HG02759 (cell line): ENCODE results near the gene ARHGAP29.

Experiments
- ATAC-seq: cut with Tn5 transposase; IDR thresholded peaks from one replicate; pipeline ENCODE4 v1.9.1; 2021; ENCODE audit warnings: mild to moderate bottlenecking, moderate library complexity; ENCODE audit not compliant: unreplicated experiment

ARHGAP29 gene

DNA sequence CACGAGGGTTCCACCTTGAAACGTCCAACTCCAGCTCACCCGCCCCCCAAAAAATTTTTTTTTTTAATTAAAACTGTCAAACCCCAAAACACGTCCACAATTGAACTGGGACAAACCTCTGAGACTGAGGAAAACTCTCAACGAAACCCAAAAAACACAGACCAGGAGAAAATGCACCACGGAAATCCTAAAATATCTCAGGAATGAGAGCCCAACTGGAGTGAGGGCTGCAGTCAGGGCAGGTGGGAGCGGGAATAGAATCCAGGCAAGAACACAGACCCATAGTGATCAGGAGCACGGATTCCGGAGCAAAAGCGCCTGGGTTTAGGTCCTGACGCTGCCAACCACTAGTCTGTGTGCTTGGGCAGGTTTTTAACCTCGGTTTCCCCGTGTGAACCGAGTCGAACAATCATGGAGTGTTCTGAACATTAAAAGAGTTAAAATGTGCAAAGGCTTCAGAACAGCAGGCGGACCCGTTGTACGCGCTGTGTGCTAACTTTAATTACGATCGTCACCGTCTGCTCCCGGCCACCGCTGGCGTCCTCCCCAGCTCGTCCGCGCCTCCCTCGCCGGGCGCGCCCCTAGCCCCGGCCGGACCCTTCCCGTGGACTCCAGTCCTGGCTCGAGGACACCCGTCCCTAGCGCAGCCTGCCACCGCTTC lies 624 bp downstream of the ARHGAP29 start:
- peak; percentile 25 for ATAC-seq

- ATAC-seq, result no peak
Observed at GRCh38 chr1:94236013-94236491, 1.3 kb downstream of the ARHGAP29 start.

- ATAC-seq, result no peak
Observed at GRCh38 chr1:94235189-94236012, 2.0 kb downstream of the ARHGAP29 start.

- ATAC-seq, result no peak
Observed at GRCh38 chr1:94234615-94235014, 2.8 kb downstream of the ARHGAP29 start.

GRCh38 chr1:94231746-94232145 lies 5.6 kb downstream of the ARHGAP29 start:
- ATAC-seq, result no peak

DNA sequence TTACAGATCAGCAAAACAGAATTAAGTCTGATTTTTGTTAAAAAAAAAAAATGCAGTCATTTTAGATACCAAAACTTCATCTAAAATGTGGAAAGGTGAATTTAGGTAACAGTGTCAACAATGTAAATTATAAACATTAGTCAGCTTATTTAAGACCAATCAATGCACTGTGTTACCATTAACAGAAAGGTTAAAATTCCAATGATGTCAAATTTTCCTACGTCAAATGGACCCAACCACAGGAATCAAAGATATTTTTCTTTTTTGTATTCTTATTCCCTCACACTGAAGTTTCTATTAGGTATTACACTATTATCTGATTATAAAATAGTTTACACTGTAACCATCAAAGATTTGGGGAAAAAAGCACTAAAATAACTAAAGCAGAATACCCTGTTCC lies 6.5 kb downstream of the ARHGAP29 start:
- ATAC-seq, result no peak

DNA sequence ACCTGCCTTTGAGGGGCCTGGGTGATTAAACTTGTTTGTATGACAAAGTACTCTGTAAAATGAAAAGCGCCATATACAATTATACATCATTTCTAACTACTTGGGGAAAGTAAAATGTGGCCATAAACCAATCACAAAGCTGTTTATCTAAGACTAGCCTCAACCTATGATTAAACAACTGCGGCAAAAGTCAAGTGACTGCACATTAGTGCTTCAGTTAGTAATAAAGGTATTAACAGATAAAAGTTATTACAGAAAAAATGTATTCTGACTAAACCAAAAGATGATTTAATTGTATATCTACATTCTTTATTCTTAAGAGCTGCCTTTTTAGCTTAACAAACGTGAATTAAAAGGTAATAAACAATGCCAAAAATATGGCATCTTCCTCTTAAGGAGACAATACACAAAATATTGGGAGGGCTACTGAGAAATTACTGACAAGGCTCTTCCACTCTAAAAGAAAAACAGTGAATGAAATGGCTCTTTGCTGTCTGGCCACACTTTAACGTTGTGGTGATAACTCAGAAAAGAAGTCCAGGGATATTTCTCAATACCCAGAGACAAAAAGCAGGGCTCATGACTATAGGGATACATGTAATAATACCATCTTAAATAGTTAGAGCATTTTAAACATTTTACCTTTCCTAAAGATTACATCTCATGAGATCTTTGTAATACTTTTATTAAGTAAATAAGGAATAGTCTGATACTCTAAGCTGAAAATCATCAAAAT lies 8.6 kb downstream of the ARHGAP29 start:
- ATAC-seq, result no peak

DNA sequence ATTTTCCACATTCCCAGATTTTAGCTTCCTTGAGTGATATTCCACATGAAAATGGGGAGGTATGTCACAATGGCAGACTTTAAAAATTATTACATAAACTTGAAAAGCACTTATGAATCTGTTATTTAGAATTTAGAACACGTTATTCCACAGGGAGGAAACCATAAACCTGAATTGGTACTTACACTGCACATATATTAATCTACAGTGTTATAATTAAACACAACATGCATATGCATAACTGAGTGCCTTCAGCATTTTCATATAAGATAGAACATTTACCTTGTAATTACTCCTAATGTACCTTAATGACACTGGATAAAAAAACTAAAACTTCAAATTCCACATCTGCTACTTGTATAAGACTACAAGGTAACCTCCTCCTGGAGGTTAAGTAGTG lies 9.8 kb downstream of the ARHGAP29 start:
- ATAC-seq, result no peak

DNA sequence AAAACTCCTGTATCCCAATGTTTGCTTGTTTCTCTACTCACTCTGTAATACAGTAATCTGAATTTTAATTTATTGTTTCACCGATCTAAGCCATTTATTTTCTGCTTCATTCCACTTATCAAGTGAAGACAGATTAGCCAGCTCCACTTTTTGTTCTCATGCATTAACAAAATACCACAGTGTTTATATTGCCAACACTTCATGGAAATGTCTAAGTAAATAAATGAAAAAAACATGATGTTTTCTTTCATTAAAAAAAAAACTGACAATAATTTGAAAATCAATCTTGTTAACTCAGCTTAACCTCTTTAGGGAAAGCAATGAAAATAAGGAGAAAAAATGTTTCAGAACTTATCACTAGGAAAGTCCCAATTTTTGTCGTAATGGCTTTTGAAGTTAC lies 11.5 kb downstream of the ARHGAP29 start:
- no peak for ATAC-seq

- no peak for ATAC-seq
Observed at GRCh38 chr1:94218332-94218731, 19.1 kb downstream of the ARHGAP29 start.

- ATAC-seq, result no peak
Observed at GRCh38 chr1:94215955-94216354, 21.4 kb downstream of the ARHGAP29 start.

DNA sequence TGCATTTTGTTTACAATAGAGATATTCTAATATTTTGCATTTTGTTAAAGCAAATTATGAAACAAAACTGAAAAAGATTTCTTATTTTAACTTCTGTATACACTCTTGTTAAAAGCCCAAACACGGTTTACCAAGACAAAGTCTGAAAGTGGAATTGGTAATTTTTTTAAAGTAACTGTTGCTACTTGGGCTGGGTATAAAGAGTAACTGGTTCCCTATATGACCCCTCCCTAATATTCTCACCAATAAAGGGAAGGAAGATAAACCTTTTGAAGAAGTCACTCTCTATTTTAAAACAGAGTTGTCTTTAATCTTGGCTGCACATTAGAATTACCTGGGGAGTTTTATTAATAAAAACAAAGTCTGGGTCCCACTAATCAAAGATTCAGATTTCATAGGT lies 27.4 kb downstream of the ARHGAP29 start:
- no peak for ATAC-seq

DNA sequence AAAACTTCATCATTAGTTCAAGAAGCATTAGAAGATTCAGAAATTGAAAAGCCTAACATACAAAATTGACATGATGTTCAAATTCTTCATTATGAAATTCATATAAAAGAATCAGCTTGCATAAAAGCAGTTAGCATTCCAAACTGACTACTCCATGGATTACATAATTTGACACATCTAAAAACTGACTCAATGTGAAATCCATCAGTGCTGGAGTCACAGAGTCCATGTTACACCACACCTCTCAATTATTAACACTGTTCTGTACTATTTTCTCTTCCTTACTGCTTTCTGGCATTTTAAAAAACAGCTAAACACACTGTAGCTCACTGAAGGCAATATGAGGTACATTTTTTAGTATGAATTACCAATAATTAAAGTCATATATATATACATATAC lies 28.0 kb downstream of the ARHGAP29 start:
- ATAC-seq, result no peak

DNA sequence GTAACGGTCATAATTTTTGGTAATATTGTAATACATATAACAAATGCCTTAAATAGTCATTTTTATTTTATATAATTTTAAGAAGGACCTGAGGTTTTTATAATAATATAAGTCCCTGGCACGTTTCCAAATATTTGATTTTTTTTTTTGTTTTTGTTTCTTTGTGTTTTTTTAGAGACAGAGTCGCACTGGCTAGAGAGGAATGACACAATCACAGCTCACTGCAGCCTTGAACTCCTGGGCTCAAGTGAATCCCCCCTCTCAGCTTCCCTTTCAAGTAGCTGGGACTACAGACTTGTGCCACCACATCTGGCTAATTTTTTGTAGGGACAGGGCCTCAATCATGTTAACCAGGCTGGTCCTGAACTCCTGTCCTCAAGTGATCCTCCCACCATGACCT lies 29.7 kb downstream of the ARHGAP29 start:
- no peak for ATAC-seq

- ATAC-seq, result no peak
Observed at GRCh38 chr1:94205639-94206038, 31.7 kb downstream of the ARHGAP29 start.

GRCh38 chr1:94202241-94202640 lies 35.1 kb downstream of the ARHGAP29 start:
- no peak for ATAC-seq

DNA sequence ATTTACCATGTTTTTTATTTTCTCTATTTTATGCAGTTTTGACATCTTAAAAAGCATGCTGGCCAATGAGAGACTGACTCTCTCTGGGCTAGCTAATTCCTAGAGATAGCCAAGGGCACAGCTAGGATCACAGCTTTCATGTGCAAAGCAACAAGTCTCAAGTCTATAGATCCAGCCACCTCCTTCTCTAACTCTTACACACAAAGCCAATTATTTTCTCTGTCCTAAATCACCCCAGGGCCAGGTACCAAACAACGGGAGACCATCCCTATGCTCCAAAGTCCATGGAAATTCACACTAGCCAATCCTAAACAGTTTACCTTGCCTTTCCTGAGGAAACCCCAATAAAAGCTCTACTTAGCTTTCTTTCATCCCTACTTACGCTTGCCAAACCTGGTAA lies 38.0 kb downstream of the ARHGAP29 start:
- no peak for ATAC-seq

DNA sequence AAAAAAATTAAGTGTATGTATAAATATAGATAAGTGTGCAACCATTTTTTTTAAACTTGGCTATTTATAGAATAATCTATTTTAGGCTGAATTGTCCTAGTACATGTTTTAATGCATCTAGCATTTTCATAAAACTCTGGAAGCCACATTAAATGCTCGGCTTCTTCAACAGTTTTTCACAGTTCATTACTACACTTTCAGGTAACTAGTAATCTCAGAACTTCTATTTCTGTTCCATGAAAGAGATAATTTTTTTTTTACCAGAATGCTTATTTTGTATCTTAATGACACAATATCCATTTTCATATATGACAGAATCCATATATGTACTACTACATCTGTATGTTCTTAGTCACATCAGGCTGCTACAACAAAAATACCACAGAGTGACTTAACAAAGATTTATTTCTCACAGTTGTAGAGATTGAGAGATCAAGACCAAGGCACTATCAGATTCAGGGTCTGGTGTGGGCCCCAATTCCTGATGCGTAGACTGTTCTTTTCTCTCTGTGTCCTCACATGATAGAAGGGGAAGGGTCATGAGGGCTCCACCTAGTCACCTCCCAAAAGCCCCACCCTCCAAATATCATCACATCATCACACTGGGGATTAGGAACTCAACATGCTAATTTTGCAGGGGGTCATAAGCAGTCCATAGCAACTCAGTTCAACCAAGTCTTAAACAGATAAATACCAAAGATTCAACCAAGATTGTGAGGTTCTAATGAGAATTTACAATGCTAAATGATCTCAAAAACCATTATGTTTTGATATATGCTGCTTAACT lies 43.1 kb downstream of the ARHGAP29 start:
- no peak for ATAC-seq

GRCh38 chr1:94193128-94193527 lies 44.3 kb downstream of the ARHGAP29 start:
- no peak for ATAC-seq

DNA sequence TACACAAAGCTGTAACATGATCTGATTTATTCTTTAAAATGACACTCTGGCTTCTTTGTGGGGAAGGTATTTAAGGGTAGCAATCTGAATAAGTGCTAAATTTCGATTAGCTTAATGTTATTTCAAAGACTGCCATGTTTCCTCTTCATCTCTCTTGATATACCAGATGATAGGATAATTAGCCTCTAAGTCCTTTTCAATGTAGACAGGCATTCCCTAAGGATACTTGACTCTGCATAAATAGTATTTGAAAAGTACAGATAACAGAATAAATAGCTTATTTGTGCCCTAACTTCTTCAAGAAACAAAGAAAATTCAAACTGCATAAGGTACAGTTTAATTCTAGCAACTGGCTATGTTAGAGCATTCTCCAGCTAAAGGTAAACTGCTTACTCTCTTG lies 46.2 kb downstream of the ARHGAP29 start:
- ATAC-seq, result no peak

DNA sequence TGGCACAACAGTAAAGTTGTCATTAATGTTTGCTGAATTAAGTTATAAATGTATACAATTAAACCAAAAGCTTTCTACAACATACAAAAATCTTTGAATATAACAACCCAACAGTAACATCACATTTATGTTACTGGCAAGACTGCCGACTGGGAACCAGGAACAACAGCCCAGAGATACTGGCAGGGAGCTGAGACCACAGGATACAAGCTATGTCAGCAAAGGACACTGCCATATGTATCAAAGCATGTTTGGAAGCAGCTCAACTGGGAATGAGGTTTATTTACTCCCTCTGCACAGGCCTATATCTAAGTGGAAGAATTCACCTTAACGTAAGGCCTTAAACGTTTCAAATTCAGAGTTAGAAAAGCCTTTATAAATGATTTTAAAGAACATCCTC lies 50.4 kb downstream of the ARHGAP29 start:
- no peak for ATAC-seq
